Uterus (tissue), 4 donors: Measurements from ENCODE around the gene ANO6. TPM values are rescaled to one million over a fixed set of nuclear protein-coding genes. Genes with fewer than 3 reads are reported as not detected.

Source experiments
- DNase-seq, 2 donors: peaks; one replicate each; pipeline ENCODE4 v3.0.0-alpha.2; 2019 to 2020
- H3K27ac ChIP-seq, 2 donors: fragments of 200-600 bp; sonication (generic); 1 replicate in 1 of 2; 2 replicates in 1 of 2; pipeline ENCODE4 v1.5.1; 2016 to 2018
- H3K27me3 ChIP-seq, 2 donors: fragments of 200-600 bp; sonication (generic); one replicate each; pipeline ENCODE4 v1.5.1; 2018 to 2019; ENCODE audit warnings: control low read depth in 1 of 2
- H3K36me3 ChIP-seq, 2 donors: fragments of 200-600 bp; sonication (generic); one replicate each; pipeline ENCODE4 v1.5.1; 2019; ENCODE audit warnings: control low read depth in 1 of 2
- H3K4me1 ChIP-seq, 2 donors: fragments of 200-600 bp; sonication (generic); one replicate each; pipeline ENCODE4 v1.5.1; 2018 to 2019; ENCODE audit warnings: control low read depth in 1 of 2
- H3K4me3 ChIP-seq, 2 donors: fragments of 200-600 bp; sonication (generic); 1 replicate in 1 of 2; 2 replicates in 1 of 2; pipeline ENCODE4 v1.5.1; 2018 to 2019; ENCODE audit warnings: mild to moderate bottlenecking in 1 of 2
- H3K9me3 ChIP-seq, 2 donors: fragments of 200-600 bp; sonication (generic); one replicate each; pipeline ENCODE4 v1.5.1; 2019; ENCODE audit warnings: control low read depth in 1 of 2
- POLR2A ChIP-seq, 2 donors: fragments of 450-650 bp; IDR thresholded peaks; one replicate each; pipeline ENCODE4 v1.6.1; 2016; ENCODE audit warnings: antibody characterized with exemption in 2 of 2, mild to moderate bottlenecking in 1 of 2, moderate library complexity in 1 of 2
- intact Hi-C: fragments of 100-400 bp; cut with DNase I; formaldehyde crosslinking; loops from one replicate; pipeline ENCODE4 v1.15.1; 2023; ENCODE audit warnings: low total_unique reads
- total RNA-seq, 4 donors: library from RNA; depleted of rRNA in 3 of 4; stranded (reverse); fragments of >200 nt in 3 of 4; gene quantifications; one replicate each; pipeline versions ENCODE4 v1.1.0 to v1.2.4, GENCODE V29; 2014 to 2023
- TF ChIP-seq, protein P1 (sequence below), 4 experiments: fragments of 200-600 bp in 2 of 4; fragments of 450-650 bp in 2 of 4; sonication (generic) in 2 of 4; IDR thresholded peaks; one replicate each; pipeline ENCODE4 v1.5.1; 2016 to 2019; ENCODE audit warnings: antibody characterized with exemption in 4 of 4, mild to moderate bottlenecking in 2 of 4, moderate library complexity in 1 of 4
- donor health status: DM: yes; HTN: yes; CAD: no.

ANO6 gene
- total RNA-seq, 4 donors from 2014 or later, result 53.8 to 125 (median 75.9) TPM

GRCh38 chr12:45279931-45280830, 64.3 kb downstream of the ANO6 start:
- no peak for TF ChIP-seq POLR2A (IDR thresholded peaks at IDR 0.05)
- TF ChIP-seq, protein P1, sequence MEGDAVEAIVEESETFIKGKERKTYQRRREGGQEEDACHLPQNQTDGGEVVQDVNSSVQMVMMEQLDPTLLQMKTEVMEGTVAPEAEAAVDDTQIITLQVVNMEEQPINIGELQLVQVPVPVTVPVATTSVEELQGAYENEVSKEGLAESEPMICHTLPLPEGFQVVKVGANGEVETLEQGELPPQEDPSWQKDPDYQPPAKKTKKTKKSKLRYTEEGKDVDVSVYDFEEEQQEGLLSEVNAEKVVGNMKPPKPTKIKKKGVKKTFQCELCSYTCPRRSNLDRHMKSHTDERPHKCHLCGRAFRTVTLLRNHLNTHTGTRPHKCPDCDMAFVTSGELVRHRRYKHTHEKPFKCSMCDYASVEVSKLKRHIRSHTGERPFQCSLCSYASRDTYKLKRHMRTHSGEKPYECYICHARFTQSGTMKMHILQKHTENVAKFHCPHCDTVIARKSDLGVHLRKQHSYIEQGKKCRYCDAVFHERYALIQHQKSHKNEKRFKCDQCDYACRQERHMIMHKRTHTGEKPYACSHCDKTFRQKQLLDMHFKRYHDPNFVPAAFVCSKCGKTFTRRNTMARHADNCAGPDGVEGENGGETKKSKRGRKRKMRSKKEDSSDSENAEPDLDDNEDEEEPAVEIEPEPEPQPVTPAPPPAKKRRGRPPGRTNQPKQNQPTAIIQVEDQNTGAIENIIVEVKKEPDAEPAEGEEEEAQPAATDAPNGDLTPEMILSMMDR (IDR thresholded peaks at IDR 0.05), result no peak
- intact Hi-C loops, result no loop called here
- H3K4me1 ChIP-seq, result no peaks in the 10 kb centered on the region
- H3K4me3 ChIP-seq, result no peak overlapping the region
- H3K27me3 ChIP-seq, result no peaks in the 10 kb centered on the region
- H3K27ac ChIP-seq, result no peak overlapping the region
- H3K36me3 ChIP-seq, result no peaks in the 10 kb centered on the region
- DNase-seq, result no peak
- H3K9me3 ChIP-seq, result no peaks in the 10 kb centered on the region

GRCh38 chr12:45281994-45282393, 66.1 kb downstream of the ANO6 start:
- intact Hi-C loops, result no loop called here
- no peaks in the 10 kb centered on the region for H3K27me3 ChIP-seq
- no peaks in the 10 kb centered on the region for H3K9me3 ChIP-seq
- no peak overlapping the region for H3K4me3 ChIP-seq
- DNase-seq, result no peak
- H3K36me3 ChIP-seq, result no peaks in the 10 kb centered on the region
- H3K4me1 ChIP-seq, result no peaks in the 10 kb centered on the region
- H3K27ac ChIP-seq, result no peak overlapping the region
- TF ChIP-seq, protein P1 (IDR thresholded peaks at IDR 0.05), result no peak
- TF ChIP-seq POLR2A (IDR thresholded peaks at IDR 0.05), result no peak

DNA sequence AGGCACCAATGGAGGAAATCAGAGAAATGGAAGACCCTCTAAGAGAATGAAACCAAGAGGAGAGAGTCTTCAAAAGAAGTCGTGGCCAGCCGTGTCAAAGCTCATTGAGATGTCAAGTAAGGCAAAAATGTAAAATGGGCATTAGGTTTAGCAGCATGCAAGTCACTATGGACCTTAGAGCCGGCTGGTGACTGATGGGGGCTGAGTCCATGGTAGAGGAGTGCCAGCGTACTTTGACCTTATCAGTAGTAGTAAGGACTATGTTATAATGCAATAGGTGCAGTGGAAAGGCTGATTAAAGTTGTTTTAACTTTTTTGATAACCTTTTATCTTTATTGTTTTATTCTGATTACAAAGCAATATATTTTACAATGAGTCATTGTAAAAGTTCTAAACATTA, 66.5 kb downstream of the ANO6 start:
- no peak for TF ChIP-seq POLR2A (IDR thresholded peaks at IDR 0.05)
- TF ChIP-seq, protein P1 (IDR thresholded peaks at IDR 0.05), result no peak
- Histone ChIP-seq H3K27me3 (no peaks in the 10 kb centered on the region), H3K4me1 (no peaks in the 10 kb centered on the region), H3K36me3 (no peaks in the 10 kb centered on the region), H3K9me3 (no peaks in the 10 kb centered on the region), H3K4me3 (no peak overlapping the region), H3K27ac (no peak overlapping the region)
- intact Hi-C loops, result no loop called here
- DNase-seq, result no peak

DNA sequence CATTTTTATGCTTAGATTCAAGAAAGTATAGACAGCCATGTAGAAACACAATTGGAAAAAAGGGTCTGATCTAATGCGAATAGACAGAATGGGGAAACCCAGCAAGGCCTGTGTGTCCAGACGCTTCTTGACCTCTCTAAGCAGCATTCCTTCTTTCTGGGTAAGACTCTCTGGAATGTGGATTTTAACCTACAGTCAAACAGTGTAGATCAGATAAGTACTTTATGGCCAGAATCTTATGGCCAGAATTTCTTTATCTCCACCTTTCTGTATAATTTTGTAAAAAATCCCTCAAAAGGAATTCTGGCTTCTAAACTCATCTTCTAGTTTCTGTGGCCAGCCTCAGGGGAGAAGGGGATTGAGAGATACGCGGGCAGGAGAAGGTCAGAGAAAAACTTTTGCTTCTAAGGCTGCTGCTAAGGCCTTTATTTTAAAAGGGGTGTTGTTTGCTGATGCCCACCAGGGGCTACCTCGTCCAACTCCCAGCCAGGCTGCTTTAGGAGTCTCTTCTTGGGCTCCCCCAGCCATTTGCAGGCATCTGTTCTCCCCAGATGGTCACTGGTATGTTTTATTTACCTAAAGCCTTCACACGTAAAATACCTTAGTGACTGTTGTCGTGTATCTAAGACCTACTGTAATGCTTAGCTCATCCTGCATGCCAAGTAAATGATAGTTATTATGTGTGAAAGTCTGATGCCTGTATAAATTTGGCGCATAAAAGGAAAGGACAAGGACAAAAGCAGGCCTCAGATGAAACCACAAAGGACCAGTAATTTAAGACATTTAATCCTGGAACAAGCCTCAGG, 68.4 kb downstream of the ANO6 start:
- H3K9me3 ChIP-seq, result no peaks in the 10 kb centered on the region
- TF ChIP-seq, protein P1 (IDR thresholded peaks at IDR 0.05), result no peak
- no peak for TF ChIP-seq POLR2A (IDR thresholded peaks at IDR 0.05)
- H3K4me3 ChIP-seq, result no peak overlapping the region
- H3K4me1 ChIP-seq, result no peaks in the 10 kb centered on the region
- H3K27ac ChIP-seq, result peak overlapping the region in 1 of 2 donors; percentile 47
- H3K36me3 ChIP-seq, result no peaks in the 10 kb centered on the region
- no peaks in the 10 kb centered on the region for H3K27me3 ChIP-seq
- intact Hi-C loops, result no loop called here
- DNase-seq, result no peak

DNA sequence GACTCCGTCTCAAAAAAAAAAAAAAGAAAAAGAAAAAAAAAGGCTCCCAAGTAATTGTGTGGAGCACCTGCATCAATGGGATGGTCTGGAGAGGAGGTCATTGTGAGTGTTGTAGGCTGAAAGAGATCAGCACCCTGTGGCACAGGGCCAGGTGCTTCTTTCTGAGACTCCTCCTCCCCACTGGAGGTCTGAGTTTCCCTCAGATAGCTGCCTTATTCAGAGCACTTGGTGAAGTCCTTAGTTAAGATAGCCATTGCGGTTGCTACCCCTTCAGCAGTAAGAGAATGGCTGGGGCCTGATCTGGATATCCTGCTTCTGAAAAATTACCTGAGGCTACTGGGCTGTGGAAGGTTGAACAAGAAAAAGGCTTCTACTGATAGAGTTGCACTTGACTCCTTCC, 69.8 kb downstream of the ANO6 start:
- TF ChIP-seq POLR2A (IDR thresholded peaks at IDR 0.05), result no peak
- TF ChIP-seq, protein P1 (IDR thresholded peaks at IDR 0.05), result no peak
- DNase-seq, result no peak
- intact Hi-C loops, result no loop called here
- H3K36me3 ChIP-seq, result no peaks in the 10 kb centered on the region
- H3K27ac ChIP-seq, result no peak overlapping the region
- no peaks in the 10 kb centered on the region for H3K4me1 ChIP-seq
- H3K27me3 ChIP-seq, result no peaks in the 10 kb centered on the region
- H3K4me3 ChIP-seq, result no peak overlapping the region
- no peaks in the 10 kb centered on the region for H3K9me3 ChIP-seq
